Mammary epithelial cell (primary cell): ENCODE measurements around the gene IQSEC3.

ENCODE experiments used
- CTCF ChIP-seq, 2 donors: IDR thresholded peaks in 1 of 2; conservative IDR thresholded peaks in 1 of 2; 2 replicates each; pipeline ENCODE4 v1.5.1; 2011 to 2012; ENCODE audit warnings: inconsistent platforms in 2 of 2, low read length in 2 of 2, mild to moderate bottlenecking in 2 of 2, control low read depth in 1 of 2, low read depth in 1 of 2; ENCODE audit not compliant: insufficient read depth in 1 of 2; ENCODE audit errors: extremely low read depth in 1 of 2
- EZH2 ChIP-seq: IDR thresholded peaks from 2 replicates; pipeline ENCODE4 v1.6.1; 2012; ENCODE audit warnings: low read length, inconsistent platforms, borderline replicate concordance

DNA sequence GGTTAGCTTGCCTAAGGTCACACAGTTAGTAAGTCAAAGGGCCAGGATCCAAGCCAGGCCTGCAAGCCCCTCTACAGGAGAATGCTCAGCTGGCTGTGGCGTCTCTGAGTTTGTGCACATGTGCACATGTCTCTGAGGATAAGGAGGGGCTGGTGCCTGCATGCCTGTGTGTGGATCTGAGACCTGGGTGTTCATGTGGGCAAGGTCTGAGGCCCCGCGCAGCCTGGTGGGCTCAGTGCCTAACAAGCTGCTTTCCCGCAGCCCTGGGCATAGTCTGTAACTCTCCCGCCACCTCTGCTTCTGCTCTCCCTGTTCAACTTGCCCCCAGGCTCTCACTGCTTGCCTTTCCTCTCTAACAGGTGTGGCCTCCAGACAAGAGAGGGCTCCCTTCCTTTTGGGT, 151.7 kb downstream of the IQSEC3 start:
- TF ChIP-seq CTCF (conservative IDR thresholded peaks at IDR 0.05 in 1 of 2, IDR thresholded peaks at IDR 0.05 in 1 of 2; ENCODE audit: extremely low read depth in 1 of 2, insufficient read depth in 1 of 2, low read depth in 1 of 2, low read length in 2 of 2) (no peak), EZH2 (no peak)
